Mesenchymal stem cell (in vitro differentiated cells and primary cell): ENCODE measurements around the gene LLGL2.

ENCODE experiments used
- DNase-seq: peaks from one replicate; pipeline ENCODE4 v3.0.0-alpha.2; 2013
- H2AFZ ChIP-seq: one replicate; pipeline ENCODE4 v1.6.1; 2013; ENCODE audit warnings: low read depth, mild to moderate bottlenecking, control low read depth, inconsistent platforms, low read length, moderate library complexity
- H2AK5ac ChIP-seq: 2 replicates; pipeline ENCODE4 v1.6.1; 2013; ENCODE audit warnings: low read length, moderate library complexity, mild to moderate bottlenecking, inconsistent platforms; ENCODE audit not compliant: severe bottlenecking
- H2BK120ac ChIP-seq: one replicate; pipeline ENCODE4 v1.6.1; 2013; ENCODE audit warnings: low read depth, mild to moderate bottlenecking, inconsistent platforms, low read length, moderate library complexity
- H2BK12ac ChIP-seq, 2 experiments: one replicate each; pipeline ENCODE4 v1.6.1; 2013; ENCODE audit warnings: inconsistent platforms in 2 of 2, low read length in 2 of 2, mild to moderate bottlenecking in 2 of 2, moderate library complexity in 2 of 2, control low read depth in 1 of 2
- H2BK15ac ChIP-seq: one replicate; pipeline ENCODE4 v1.6.1; 2013; ENCODE audit warnings: mild to moderate bottlenecking, low read depth, inconsistent platforms; ENCODE audit not compliant: poor library complexity, severe bottlenecking
- H2BK5ac ChIP-seq: 2 replicates; pipeline ENCODE4 v1.6.1; 2013; ENCODE audit warnings: low read depth, mild to moderate bottlenecking, low read length, control low read depth, inconsistent platforms; ENCODE audit not compliant: poor library complexity, severe bottlenecking
- H3K14ac ChIP-seq, 2 experiments: one replicate each; pipeline ENCODE4 v1.6.1; 2013; ENCODE audit warnings: inconsistent platforms in 2 of 2, low read length in 2 of 2, control low read depth in 1 of 2, mild to moderate bottlenecking in 1 of 2, moderate library complexity in 1 of 2
- H3K18ac ChIP-seq, 2 experiments: one replicate each; pipeline ENCODE4 v1.6.1; 2013; ENCODE audit warnings: inconsistent platforms in 2 of 2, low read length in 2 of 2, control low read depth in 1 of 2, low read depth in 1 of 2, mild to moderate bottlenecking in 1 of 2
- H3K23ac ChIP-seq, 2 experiments: one replicate each; pipeline ENCODE4 v1.6.1; 2013; ENCODE audit warnings: inconsistent platforms in 2 of 2, low read length in 2 of 2, mild to moderate bottlenecking in 2 of 2, moderate library complexity in 2 of 2, control low read depth in 1 of 2
- H3K27ac ChIP-seq: 2 replicates; pipeline ENCODE4 v1.5.1; 2013; ENCODE audit warnings: mild to moderate bottlenecking, moderate library complexity, low read length, control low read depth, inconsistent platforms; ENCODE audit not compliant: poor library complexity, severe bottlenecking
- H3K27me3 ChIP-seq, 2 experiments: 2 replicates each; pipeline versions ENCODE4 v1.6.1 to v1.7.0; 2013; ENCODE audit warnings: low read length in 2 of 2, mild to moderate bottlenecking in 2 of 2, moderate library complexity in 2 of 2, control low read depth in 1 of 2, inconsistent platforms in 1 of 2; ENCODE audit not compliant: control insufficient read depth in 1 of 2, insufficient read depth in 1 of 2
- H3K36me3 ChIP-seq, 2 experiments: 2 replicates each; pipeline versions ENCODE4 v1.6.1 to v1.7.0; 2013; ENCODE audit warnings: low read length in 2 of 2, control low read depth in 1 of 2, inconsistent platforms in 1 of 2, low read depth in 1 of 2, mild to moderate bottlenecking in 1 of 2; ENCODE audit not compliant: insufficient read depth in 2 of 2, control insufficient read depth in 1 of 2
- H3K4ac ChIP-seq, 2 experiments: one replicate each; pipeline ENCODE4 v1.6.1; 2013; ENCODE audit warnings: inconsistent platforms in 2 of 2, low read length in 2 of 2, mild to moderate bottlenecking in 2 of 2, moderate library complexity in 2 of 2, control low read depth in 1 of 2, low read depth in 1 of 2
- H3K4me1 ChIP-seq: 2 replicates; pipeline ENCODE4 v1.6.1; 2013; ENCODE audit warnings: low read depth, low read length, control low read depth; ENCODE audit not compliant: control insufficient read depth, insufficient read depth
- H3K4me2 ChIP-seq: 2 replicates; pipeline ENCODE4 v1.6.1; 2013; ENCODE audit warnings: low read length, mild to moderate bottlenecking, inconsistent platforms; ENCODE audit not compliant: poor library complexity, severe bottlenecking
- H3K4me3 ChIP-seq, 2 experiments: 2 replicates each; pipeline versions ENCODE4 v1.5.1 to v1.7.0; 2013; ENCODE audit warnings: low read length in 2 of 2, mild to moderate bottlenecking in 2 of 2, control low read depth in 1 of 2, low read depth in 1 of 2; ENCODE audit not compliant: insufficient read depth in 1 of 2
- H3K79me1 ChIP-seq: replicated peaks from 2 replicates; pipeline ENCODE4 v1.6.1; 2013; ENCODE audit warnings: mild to moderate bottlenecking, control low read depth, low read length, inconsistent platforms; ENCODE audit not compliant: poor library complexity, severe bottlenecking
- H3K9ac ChIP-seq: 2 replicates; pipeline ENCODE4 v1.7.0; 2013; ENCODE audit warnings: mild to moderate bottlenecking, low read length, moderate library complexity
- H3K9me3 ChIP-seq: 2 replicates; pipeline ENCODE4 v1.7.0; 2013; ENCODE audit warnings: mild to moderate bottlenecking, low read length; ENCODE audit not compliant: control insufficient read depth
- H4K8ac ChIP-seq: one replicate; pipeline ENCODE4 v1.6.1; 2013; ENCODE audit warnings: inconsistent platforms, mild to moderate bottlenecking, low read length, moderate library complexity
- H4K91ac ChIP-seq: one replicate; pipeline ENCODE4 v1.6.1; 2013; ENCODE audit warnings: mild to moderate bottlenecking, low read length, inconsistent platforms
- WGBS: methylation state at CpG from one replicate; pipeline ENCODE4 v1.1.7; 2013; ENCODE audit warnings: mixed read lengths; 5-methylcytosine and 5-hydroxymethylcytosine counted together

The LLGL2 gene

DNA sequence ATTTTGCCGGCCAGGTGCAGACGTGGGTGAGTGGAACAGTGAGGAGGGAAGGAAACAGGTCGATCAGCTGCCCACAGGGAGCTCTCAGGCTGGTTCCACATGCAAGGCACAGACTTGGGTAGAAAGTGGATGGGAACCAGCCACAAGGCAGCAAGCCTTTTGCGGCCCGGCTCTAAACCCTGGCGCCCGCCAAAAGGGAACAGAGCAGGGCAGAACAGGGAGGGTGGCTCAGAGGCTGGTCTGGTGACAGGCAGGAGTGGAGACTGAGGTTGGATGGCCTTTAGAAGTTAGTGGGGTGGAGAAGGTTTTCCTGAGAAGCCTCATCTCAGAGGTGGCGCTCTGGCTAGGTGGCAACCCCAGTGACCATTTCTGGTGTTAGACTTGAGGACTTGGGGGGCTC is 10.4 kb downstream of the LLGL2 start:
- Histone ChIP-seq H3K14ac (no peak overlapping the region), H3K27me3 (peaks cover 4 to 57% of the 10 kb centered on the region in 2 experiments)
- WGBS, result 96% methylated on average over 8 of the region's 8 CpGs

DNA sequence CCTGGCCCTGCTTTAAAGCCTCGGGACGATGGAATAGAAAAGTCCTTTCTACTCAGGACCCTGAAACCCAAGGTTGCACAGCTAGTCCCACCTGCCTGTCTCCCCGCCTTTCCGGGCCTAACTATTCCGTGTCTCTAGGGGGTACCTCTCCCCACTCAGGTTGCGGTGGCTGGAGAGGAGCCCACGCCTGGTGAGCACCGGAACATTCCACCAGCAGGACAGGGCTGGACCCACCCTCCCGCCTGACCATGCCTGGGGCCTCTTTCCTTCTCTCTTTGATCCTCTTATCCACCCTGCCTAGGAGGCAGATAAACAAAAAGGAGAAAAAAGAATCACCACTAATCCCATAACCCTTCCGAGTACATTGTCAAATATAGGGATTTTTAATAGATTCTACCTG is 10.9 kb downstream of the LLGL2 start:
- H2BK5ac ChIP-seq, result no peak overlapping the region
- H3K4ac ChIP-seq, result no peak overlapping the region
- H3K4me3 ChIP-seq, result no peak overlapping the region
- peaks cover 0 to 60% of the 10 kb centered on the region in 2 experiments for H3K27me3 ChIP-seq
- no peak overlapping the region for H3K9ac ChIP-seq
- H2BK15ac ChIP-seq, result no peak overlapping the region
- H2BK12ac ChIP-seq, result no peak overlapping the region
- H2AFZ ChIP-seq, result no peak overlapping the region
- no peak overlapping the region for H3K4me2 ChIP-seq
- H3K14ac ChIP-seq, result no peak overlapping the region
- no peak overlapping the region for H3K18ac ChIP-seq
- no peaks in the 10 kb centered on the region for H3K79me1 ChIP-seq
- H3K9me3 ChIP-seq, result no peaks in the 10 kb centered on the region
- H2AK5ac ChIP-seq, result no peak overlapping the region
- DNase-seq, result no peak
- no peak overlapping the region for H3K27ac ChIP-seq
- peaks cover 0 to 6% of the 10 kb centered on the region in 2 experiments for H3K36me3 ChIP-seq
- no peak overlapping the region for H4K91ac ChIP-seq
- no peak overlapping the region for H2BK120ac ChIP-seq
- no peak overlapping the region for H3K23ac ChIP-seq
- no peak overlapping the region for H4K8ac ChIP-seq
- H3K4me1 ChIP-seq, result peaks cover 17% of the 10 kb centered on the region
- 81% methylated on average over 8 of the region's 10 CpGs for WGBS

More for the DNA sequence above, 10.4 kb downstream of the LLGL2 start:
- H3K36me3 ChIP-seq, result peaks cover 0 to 7% of the 10 kb centered on the region in 2 experiments
- no peak overlapping the region for H2BK12ac ChIP-seq
- no peak overlapping the region for H3K4me2 ChIP-seq
- H2BK5ac ChIP-seq, result no peak overlapping the region
- H3K23ac ChIP-seq, result no peak overlapping the region
- no peak overlapping the region for H3K4ac ChIP-seq
- no peak overlapping the region for H2AK5ac ChIP-seq
- no peak overlapping the region for H3K4me3 ChIP-seq
- H3K4me1 ChIP-seq, result peaks cover 15% of the 10 kb centered on the region
- DNase-seq, result no peak
- no peak overlapping the region for H2AFZ ChIP-seq
- H2BK120ac ChIP-seq, result no peak overlapping the region
- H4K91ac ChIP-seq, result no peak overlapping the region
- H3K9ac ChIP-seq, result no peak overlapping the region
- H3K9me3 ChIP-seq, result no peaks in the 10 kb centered on the region
- H3K79me1 ChIP-seq, result no peaks in the 10 kb centered on the region
- no peak overlapping the region for H4K8ac ChIP-seq
- no peak overlapping the region for H3K27ac ChIP-seq
- H3K18ac ChIP-seq, result no peak overlapping the region
- H2BK15ac ChIP-seq, result no peak overlapping the region

DNA sequence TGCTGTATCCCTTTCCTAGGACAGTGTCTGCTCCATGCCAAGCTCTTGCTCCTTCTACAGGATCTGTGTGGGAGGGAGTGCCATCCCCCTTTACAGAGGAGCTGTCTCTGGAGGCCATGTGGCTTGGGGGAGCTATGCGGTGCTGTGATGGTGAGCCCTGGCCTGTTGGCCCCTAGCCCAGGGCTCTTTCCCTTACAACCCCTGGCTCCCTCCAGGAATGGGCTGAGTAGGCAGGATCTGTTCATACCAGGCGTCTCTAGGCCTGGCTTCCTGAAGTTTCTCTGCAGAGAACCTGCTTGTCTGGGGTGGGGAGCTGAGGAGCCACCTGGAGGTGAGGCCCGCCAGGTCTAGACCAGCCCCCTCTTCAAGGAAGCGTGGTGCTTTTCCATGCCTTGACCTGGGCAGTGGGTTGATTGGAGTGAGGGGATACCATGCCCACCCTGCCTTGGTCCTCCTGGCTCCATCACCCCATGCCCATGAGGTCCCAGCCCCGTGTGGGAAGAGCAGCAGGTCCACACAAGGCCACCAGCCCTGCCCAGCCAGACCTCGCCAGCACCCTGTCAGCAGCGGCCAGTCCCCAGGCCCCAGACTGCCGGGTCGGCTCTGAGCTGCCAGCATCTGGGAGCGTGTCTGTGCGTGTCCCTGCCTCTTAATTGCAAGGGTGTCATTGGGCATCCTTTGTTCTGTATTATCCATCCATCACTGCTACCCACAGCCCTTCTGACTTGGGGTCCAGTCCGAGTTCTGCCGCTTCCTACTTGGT is 14.7 kb downstream of the LLGL2 start:
- Histone ChIP-seq H3K9me3 (no peaks in the 10 kb centered on the region), H2AFZ (no peak overlapping the region), H3K79me1 (no peaks in the 10 kb centered on the region), H2AK5ac (no peak overlapping the region), H3K27ac (no peak overlapping the region), H3K36me3 (peaks cover 0 to 2% of the 10 kb centered on the region in 2 experiments), H4K8ac (peak overlapping the region; percentile 4), H2BK5ac (no peak overlapping the region), H3K4me3 (no peak overlapping the region), H3K14ac (peak overlapping the region in 1 of 2 experiments; percentile 23), H3K4me2 (no peak overlapping the region), H4K91ac (no peak overlapping the region), H3K4ac (no peak overlapping the region), H3K27me3 (peaks cover 0 to 69% of the 10 kb centered on the region in 2 experiments), H2BK120ac (no peak overlapping the region), H3K9ac (no peak overlapping the region), H3K23ac (no peak overlapping the region), H3K4me1 (peaks cover 30% of the 10 kb centered on the region), H3K18ac (no peak overlapping the region), H2BK12ac (no peak overlapping the region), H2BK15ac (no peak overlapping the region)
- DNase-seq, result no peak
- WGBS, result 80% methylated on average over 9 of the region's 13 CpGs

DNA sequence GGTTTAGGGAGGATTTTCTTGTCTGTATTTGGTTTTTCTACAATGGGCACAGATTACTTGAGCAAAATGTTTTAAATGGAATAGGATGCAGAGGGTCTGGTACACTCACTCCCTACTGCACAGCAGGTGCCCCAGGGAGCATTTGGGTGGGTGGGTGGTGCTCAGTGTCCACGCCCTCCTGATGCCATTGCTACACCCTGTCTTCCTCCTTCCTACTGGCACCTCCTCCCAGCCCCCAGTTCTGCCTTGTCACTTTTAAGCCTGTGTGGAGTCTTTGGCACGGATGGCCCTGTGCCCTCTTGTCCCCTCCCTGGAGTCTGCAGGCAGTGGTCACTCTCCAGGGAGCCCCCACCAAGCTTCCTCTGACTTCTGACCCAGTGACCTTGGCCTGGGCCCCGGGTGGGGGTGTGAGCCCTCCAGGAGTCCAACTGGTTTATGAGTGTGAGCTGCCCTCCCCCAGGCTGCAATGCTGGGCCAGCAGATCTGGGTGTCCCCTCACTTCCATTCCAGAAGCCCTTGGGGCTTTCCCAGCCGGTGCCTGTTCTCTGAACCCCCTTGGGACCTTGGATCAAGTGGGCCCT is 15.5 kb downstream of the LLGL2 start:
- H3K4me3 ChIP-seq, result no peak overlapping the region

More for the DNA sequence above, 15.5 kb downstream of the LLGL2 start:
- H3K27ac ChIP-seq, result no peak overlapping the region
- no peaks in the 10 kb centered on the region for H3K79me1 ChIP-seq
- 52% methylated on average over 4 of the region's 4 CpGs for WGBS
- no peak overlapping the region for H3K23ac ChIP-seq
- no peak overlapping the region for H2AFZ ChIP-seq
- peaks cover 0 to 2% of the 10 kb centered on the region in 2 experiments for H3K36me3 ChIP-seq
- H2BK15ac ChIP-seq, result no peak overlapping the region
- H3K9me3 ChIP-seq, result no peaks in the 10 kb centered on the region
- H3K27me3 ChIP-seq, result peaks cover 0 to 69% of the 10 kb centered on the region in 2 experiments
- no peak overlapping the region for H2BK12ac ChIP-seq
- no peak for DNase-seq
- H3K9ac ChIP-seq, result no peak overlapping the region
- H4K8ac ChIP-seq, result no peak overlapping the region
- peak overlapping the region in 1 of 2 experiments; percentile 24 for H3K4ac ChIP-seq
- H2AK5ac ChIP-seq, result no peak overlapping the region
- H3K14ac ChIP-seq, result no peak overlapping the region
- no peak overlapping the region for H4K91ac ChIP-seq
- no peak overlapping the region for H3K18ac ChIP-seq
- no peak overlapping the region for H2BK5ac ChIP-seq
- no peak overlapping the region for H2BK120ac ChIP-seq
- H3K4me2 ChIP-seq, result no peak overlapping the region
- H3K4me1 ChIP-seq, result peaks cover 30% of the 10 kb centered on the region
